Activated CD4-positive, alpha-beta T cell treated with anti-CD3 and anti-CD28 coated beads, Interleukin-2, amount 50 U/mL, for 24 hours (primary cell): ENCODE measurements around the gene AMZ1.
"Not testable (repeated sequence)": the region's sequence is repeated elsewhere in the genome, so short reads cannot be mapped to it uniquely, and the experiment has no call there.

Source experiments
- DNase-seq, 2 donors: peaks; one replicate each; pipeline ENCODE4 v3.0.0-alpha.2; 2020; ENCODE audit warnings: low read depth in 1 of 2, low spot score in 1 of 2

The AMZ1 gene

GRCh38 chr7:2667843-2668242, 20.2 kb upstream of the AMZ1 start:
- DNase-seq, result no peak

- DNase-seq, result no peak
Measured at GRCh38 chr7:2668401-2668800, 19.6 kb upstream of the AMZ1 start.

GRCh38 chr7:2670171-2670570, 17.8 kb upstream of the AMZ1 start:
- DNase-seq, result no peak

- DNase-seq, result peak; percentile 37 to 54
Measured at GRCh38 chr7:2670720-2671391, 17.1 kb upstream of the AMZ1 start.

GRCh38 chr7:2673214-2673613, 14.8 kb upstream of the AMZ1 start:
- DNase-seq, result not testable (repeated sequence)

- no peak for DNase-seq
Measured at GRCh38 chr7:2673934-2674333, 14.1 kb upstream of the AMZ1 start.

- DNase-seq, result no peak
Measured at GRCh38 chr7:2675256-2675764, 12.7 kb upstream of the AMZ1 start.

- DNase-seq, result not testable (repeated sequence)
Measured at GRCh38 chr7:2676576-2676975, 11.4 kb upstream of the AMZ1 start.

- DNase-seq, result not testable (repeated sequence)
Measured at GRCh38 chr7:2678454-2678853, 9.5 kb upstream of the AMZ1 start.

GRCh38 chr7:2679135-2680127, 8.6 kb upstream of the AMZ1 start:
- DNase-seq, result not testable (repeated sequence)

GRCh38 chr7:2680256-2680655, 7.7 kb upstream of the AMZ1 start:
- no peak for DNase-seq

GRCh38 chr7:2680792-2681490, 7.1 kb upstream of the AMZ1 start:
- DNase-seq, result peak in 1 of 2 donors; percentile 44

GRCh38 chr7:2681929-2682799, 5.8 kb upstream of the AMZ1 start:
- no peak for DNase-seq

GRCh38 chr7:2684501-2684900, 3.5 kb upstream of the AMZ1 start:
- no peak for DNase-seq

GRCh38 chr7:2686101-2686500, 1.9 kb upstream of the AMZ1 start:
- no peak for DNase-seq

- DNase-seq, result no peak
Measured at GRCh38 chr7:2687338-2687869, 598 bp upstream of the AMZ1 start.

GRCh38 chr7:2688409-2689342, 674 bp downstream of the AMZ1 start:
- DNase-seq, result no peak

GRCh38 chr7:2689343-2689847, 1.4 kb downstream of the AMZ1 start:
- no peak for DNase-seq
